H1 (cell line): ENCODE data around the gene TMEM244. TPM values are rescaled to one million over a fixed set of nuclear protein-coding genes. Genes with fewer than 3 reads are reported as not detected.

Experiments used
- CTCF ChIA-PET: fragments of 300-600 bp; sonication (Branson Sonifier 250); formaldehyde crosslinking; loops from one replicate; lab custom pipeline; 2021; ENCODE audit not compliant: partially characterized antibody; lab: Charles Lee
- POLR2A ChIA-PET: fragments of 300-600 bp; sonication (Branson Sonifier 250); formaldehyde crosslinking; loops from one replicate; lab custom pipeline; 2021; ENCODE audit warnings: inconsistent platforms; ENCODE audit not compliant: partially characterized antibody; lab: Charles Lee
- DNase-seq, 2 experiments: peaks; one replicate each; pipeline versions ENCODE4 v3.0.0 to v3.0.0-alpha.2; 2010 to 2022; ENCODE audit warnings: low spot score in 2 of 2, low read depth in 1 of 2, mixed read lengths in 1 of 2
- FAIRE-seq: peaks from 2 replicates; lab custom pipeline; 2011; peaks lifted over from hg19 to GRCh38; lab: Jason Lieb, UNC
- H2AFZ ChIP-seq: 2 replicates; pipeline ENCODE4 v1.8.1; 2012; ENCODE audit warnings: low read length, inconsistent platforms
- H2AK5ac ChIP-seq: 2 replicates; pipeline ENCODE4 v1.6.1; 2013; ENCODE audit warnings: low read depth, low read length
- H2BK120ac ChIP-seq: replicated peaks from 2 replicates; pipeline ENCODE3; 2013; ENCODE audit warnings: low read depth, low read length, inconsistent platforms
- H2BK12ac ChIP-seq: 2 replicates; pipeline ENCODE4 v1.6.1; 2013; ENCODE audit warnings: low read depth, low read length
- H2BK15ac ChIP-seq: 2 replicates; pipeline ENCODE4 v1.6.1; 2013; ENCODE audit warnings: low read length
- H2BK20ac ChIP-seq: 2 replicates; pipeline ENCODE4 v1.6.1; 2013; ENCODE audit warnings: low read length
- H2BK5ac ChIP-seq: 2 replicates; pipeline ENCODE4 v1.6.1; 2013; ENCODE audit warnings: low read depth, low read length
- H3K14ac ChIP-seq: 2 replicates; pipeline ENCODE4 v1.6.1; 2013; ENCODE audit warnings: inconsistent platforms; ENCODE audit not compliant: insufficient read length
- H3K18ac ChIP-seq: 2 replicates; pipeline ENCODE4 v1.6.1; 2013; ENCODE audit warnings: low read length; ENCODE audit errors: extremely low read depth
- H3K23ac ChIP-seq: 2 replicates; pipeline ENCODE4 v1.6.1; 2013; ENCODE audit warnings: inconsistent platforms; ENCODE audit not compliant: insufficient read length
- H3K23me2 ChIP-seq: 2 replicates; pipeline ENCODE4 v1.6.1; 2013; ENCODE audit warnings: low read depth, low read length
- H3K27ac ChIP-seq: 2 replicates; pipeline ENCODE4 v1.6.1; 2011; ENCODE audit warnings: low read depth, low read length, inconsistent platforms
- H3K27me3 ChIP-seq, 4 experiments: replicated peaks in 1 of 4; 1 replicate in 1 of 4; 2 replicates in 3 of 4; pipeline versions ENCODE4 v1.6.1 to v1.8.1; 2011 to 2013; ENCODE audit warnings: low read length in 3 of 4, mild to moderate bottlenecking in 3 of 4, inconsistent platforms in 2 of 4, mixed read lengths in 2 of 4, moderate library complexity in 1 of 4; ENCODE audit not compliant: control insufficient read depth in 3 of 4, insufficient read depth in 3 of 4; ENCODE audit errors: extremely low read depth in 1 of 4
- H3K36me3 ChIP-seq, 4 experiments: 2 replicates each; pipeline versions ENCODE4 v1.6.1 to v1.8.1; 2011 to 2013; ENCODE audit warnings: mild to moderate bottlenecking in 4 of 4, low read length in 3 of 4, moderate library complexity in 2 of 4, control low read depth in 1 of 4, inconsistent platforms in 1 of 4; ENCODE audit not compliant: insufficient read depth in 4 of 4, control insufficient read depth in 2 of 4
- H3K4ac ChIP-seq: replicated peaks from 2 replicates; pipeline ENCODE3; 2013; ENCODE audit warnings: low read length, low read depth, mixed read lengths, inconsistent platforms; ENCODE audit not compliant: insufficient read length
- H3K4me1 ChIP-seq, 4 experiments: replicated peaks in 1 of 4; 1 replicate in 1 of 4; 2 replicates in 3 of 4; pipeline versions ENCODE4 v1.6.1 to v1.8.1; 2011 to 2013; ENCODE audit warnings: low read length in 3 of 4, inconsistent platforms in 2 of 4, mixed read lengths in 1 of 4; ENCODE audit not compliant: insufficient read depth in 4 of 4, control insufficient read depth in 3 of 4
- H3K4me2 ChIP-seq, 2 experiments: 2 replicates each; pipeline versions ENCODE4 v1.6.1 to v1.8.1; 2011 to 2013; ENCODE audit warnings: low read depth in 2 of 2, low read length in 2 of 2, control low read depth in 1 of 2, inconsistent platforms in 1 of 2, mild to moderate bottlenecking in 1 of 2; ENCODE audit not compliant: insufficient read depth in 1 of 2
- H3K4me3 ChIP-seq, 4 experiments: fragments of 200-600, 300-600 bp in 1 of 4; sonication (generic), shearing (Covaris generic), sonication (Bioruptor Twin) in 1 of 4; 2 replicates each; pipeline versions ENCODE4 v1.5.1 to v1.8.1; 2011 to 2016; ENCODE audit warnings: low read length in 4 of 4, low read depth in 3 of 4, control low read depth in 2 of 4, inconsistent platforms in 2 of 4, mild to moderate bottlenecking in 2 of 4, mixed read lengths in 1 of 4, moderate library complexity in 1 of 4; ENCODE audit not compliant: insufficient read depth in 2 of 4; ENCODE audit errors: extremely low read depth in 1 of 4
- H3K56ac ChIP-seq: replicated peaks from 2 replicates; pipeline ENCODE3; 2013; ENCODE audit warnings: low read depth, mild to moderate bottlenecking, mixed read lengths, low read length, inconsistent platforms; ENCODE audit not compliant: insufficient read length
- H3K79me1 ChIP-seq: 2 replicates; pipeline ENCODE4 v1.6.1; 2013; ENCODE audit warnings: low read depth, low read length, control low read depth
- H3K79me2 ChIP-seq, 2 experiments: 2 replicates each; pipeline versions ENCODE4 v1.6.1 to v1.8.1; 2012 to 2013; ENCODE audit warnings: low read length in 2 of 2, mild to moderate bottlenecking in 2 of 2, inconsistent platforms in 1 of 2; ENCODE audit not compliant: insufficient read depth in 2 of 2, control insufficient read depth in 1 of 2
- H3K9ac ChIP-seq, 4 experiments: replicated peaks in 1 of 4; 1 replicate in 1 of 4; 2 replicates in 3 of 4; pipeline versions ENCODE4 v1.6.1 to v1.8.1; 2011 to 2013; ENCODE audit warnings: low read depth in 3 of 4, low read length in 3 of 4, control low read depth in 2 of 4, mild to moderate bottlenecking in 2 of 4, moderate library complexity in 2 of 4, inconsistent platforms in 1 of 4; ENCODE audit errors: extremely low read depth in 1 of 4
- H3K9me3 ChIP-seq, 2 experiments: 2 replicates each; pipeline versions ENCODE4 v1.6.1 to v1.8.1; 2012 to 2013; ENCODE audit warnings: mild to moderate bottlenecking in 2 of 2, moderate library complexity in 2 of 2, control low read depth in 1 of 2, inconsistent platforms in 1 of 2, low read depth in 1 of 2, low read length in 1 of 2, mixed read lengths in 1 of 2; ENCODE audit not compliant: insufficient read depth in 2 of 2
- H4K20me1 ChIP-seq, 2 experiments: replicated peaks in 1 of 2; 2 replicates each; pipeline versions ENCODE3 to v1.8.1; 2011 to 2013; ENCODE audit warnings: inconsistent platforms in 2 of 2, low read length in 2 of 2, mild to moderate bottlenecking in 1 of 2; ENCODE audit not compliant: insufficient read depth in 2 of 2, control insufficient read depth in 1 of 2
- H4K5ac ChIP-seq: 2 replicates; pipeline ENCODE4 v1.6.1; 2013; ENCODE audit warnings: low read length, low read depth, mixed read lengths, inconsistent platforms; ENCODE audit not compliant: insufficient read length
- H4K8ac ChIP-seq: 2 replicates; pipeline ENCODE4 v1.8.0; 2013; ENCODE audit warnings: mild to moderate bottlenecking, moderate library complexity, low read length, inconsistent platforms; ENCODE audit not compliant: insufficient read depth; ENCODE audit errors: extremely low read depth
- H4K91ac ChIP-seq: replicated peaks from 2 replicates; pipeline ENCODE3; 2013; ENCODE audit warnings: low read length, mixed read lengths, inconsistent platforms; ENCODE audit not compliant: insufficient read length
- NRF1 ChIP-seq: IDR thresholded peaks from 2 replicates; pipeline ENCODE4 v1.6.1; 2011; ENCODE audit warnings: mild to moderate bottlenecking, low read depth, low read length, improper control_type of control experiment
- POLR2A ChIP-seq, 2 experiments: IDR thresholded peaks; 1 replicate in 1 of 2; 2 replicates in 1 of 2; pipeline ENCODE4 v1.6.1; 2011; ENCODE audit warnings: low read depth in 2 of 2, low read length in 2 of 2, mild to moderate bottlenecking in 2 of 2; ENCODE audit errors: control extremely low read depth in 1 of 2
- RBBP5 ChIP-seq: IDR thresholded peaks from 2 replicates; pipeline ENCODE4 v1.7.1; 2012; ENCODE audit warnings: low read depth, mild to moderate bottlenecking, inconsistent platforms, low read length, moderate library complexity, borderline replicate concordance
- TAF7 ChIP-seq: optimal IDR thresholded peaks from 2 replicates; pipeline ENCODE3; 2011; ENCODE audit warnings: low read depth, mild to moderate bottlenecking, inconsistent platforms, low read length, moderate library complexity, borderline replicate concordance
- WGBS, 2 experiments: shearing (Covaris generic) in 1 of 2; methylation state at CpG; one replicate each; pipeline versions ENCODE4 v1.1.6 to v1.1.7; 2013 to 2015; ENCODE audit warnings: low lambda C conversion rate in 2 of 2, mixed read lengths in 2 of 2, inconsistent platforms in 1 of 2, low coverage in 1 of 2, missing lambda C conversion rate in 1 of 2; ENCODE audit not compliant: insufficient replicate concordance in 2 of 2, insufficient coverage in 1 of 2, insufficient read length in 1 of 2; ENCODE audit errors: extremely low coverage in 1 of 2, missing lambda C conversion rate in 1 of 2; 5-methylcytosine and 5-hydroxymethylcytosine counted together
- polyA plus RNA-seq, 7 experiments: library from polyadenylated mRNA; depleted of rRNA in 3 of 7; stranded (reverse) in 5 of 7; unstranded in 2 of 7; fragments of >200 nt in 5 of 7; fragments of 200-250 nt in 2 of 7; gene quantifications; 1 replicate in 5 of 7; 2 replicates in 1 of 7; 4 replicates in 1 of 7; pipeline versions ENCODE4 v1.2.1 to v1.2.3, GENCODE V29; 2011 to 2013; ENCODE audit warnings: missing spikeins in 2 of 7, mixed read lengths in 2 of 7
- total RNA-seq: library from RNA; stranded (reverse); fragmentation: NEBNext Ultra II Directional; extraction: Animal tissue kit (Norgen Biotek cat#: 25700); gene quantifications from 2 replicates; pipeline ENCODE4 v1.2.1, GENCODE V29; 2021
- TF ChIP-seq, protein P1 (sequence below): IDR thresholded peaks from 2 replicates; pipeline ENCODE4 v1.6.1; 2012; ENCODE audit warnings: inconsistent platforms

Gene TMEM244
- total and polyA plus RNA-seq, 2 of the 8 experiments (the other 6 are each of a cell fraction or from before 2014, with no cell fraction given): not detected

- H2AFZ ChIP-seq: no peak overlapping the region
- no peak overlapping the region for H3K23ac ChIP-seq
- no peaks in the 10 kb centered on the region for H3K4me1 ChIP-seq
- H2BK20ac ChIP-seq: no peak overlapping the region
- no peaks in the 10 kb centered on the region for H3K79me1 ChIP-seq
- no peak overlapping the region for H2BK15ac ChIP-seq
- WGBS, 2 experiments: 87% methylated on average over 1 of the region's 1 CpG; no CpG with 5 or more reads in 1 of the 2 experiments
- H3K56ac ChIP-seq: no peak overlapping the region
- H3K9me3 ChIP-seq: no peaks in the 10 kb centered on the region
- FAIRE-seq (no peak), DNase-seq (no peak)
- H3K36me3 ChIP-seq: no peaks in the 10 kb centered on the region
- H2BK12ac ChIP-seq: no peak overlapping the region
- ChIA-PET POLR2A (no interaction called here), CTCF (interaction anchor here (0.6 to 1.1 kb wide), 3 partner anchors 10 to 91 kb away, joined by 3 to 4 read pairs (median 3); no protein-coding TSS in a partner anchor)
- H3K79me2 ChIP-seq: no peaks in the 10 kb centered on the region
- no peak overlapping the region for H4K8ac ChIP-seq
- H3K18ac ChIP-seq: no peak overlapping the region
- no peak overlapping the region for H4K91ac ChIP-seq
- no peak overlapping the region for H3K4me2 ChIP-seq
- H2BK120ac ChIP-seq: no peak overlapping the region
- H3K4me3 ChIP-seq: no peak overlapping the region
- H2AK5ac ChIP-seq: no peak overlapping the region
- H4K5ac ChIP-seq: no peak overlapping the region
- no peak overlapping the region for H3K14ac ChIP-seq
- H3K27me3 ChIP-seq: no peaks in the 10 kb centered on the region
- H3K9ac ChIP-seq: no peak overlapping the region
- TF ChIP-seq TAF7 (no peak), POLR2A (IDR thresholded peaks at IDR 0.05; ENCODE audit: control extremely low read depth in 1 of 2, low read depth in 2 of 2, low read length in 2 of 2) (no peak), RBBP5 (no peak), NRF1 (no peak)
- TF ChIP-seq, protein P1, sequence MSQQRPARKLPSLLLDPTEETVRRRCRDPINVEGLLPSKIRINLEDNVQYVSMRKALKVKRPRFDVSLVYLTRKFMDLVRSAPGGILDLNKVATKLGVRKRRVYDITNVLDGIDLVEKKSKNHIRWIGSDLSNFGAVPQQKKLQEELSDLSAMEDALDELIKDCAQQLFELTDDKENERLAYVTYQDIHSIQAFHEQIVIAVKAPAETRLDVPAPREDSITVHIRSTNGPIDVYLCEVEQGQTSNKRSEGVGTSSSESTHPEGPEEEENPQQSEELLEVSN: no peak
- TF ChIP-seq, all 59 proteins: peak for 0
- H3K4ac ChIP-seq: no peak overlapping the region
- no peaks in the 10 kb centered on the region for H3K23me2 ChIP-seq
- no peak overlapping the region for H2BK5ac ChIP-seq
- H4K20me1 ChIP-seq: no peaks in the 10 kb centered on the region
- no peak overlapping the region for H3K27ac ChIP-seq
Measured at GRCh38 chr6:129889580-129889979, 28.5 kb upstream of the TMEM244 start.
